IPS-18c (cell line): ENCODE measurements around the gene IRS1.
A peak's percentile ranks its signal among the peaks of the same experiment; 100 is the strongest.
"Not testable (repeated sequence)": the region's sequence is repeated elsewhere in the genome, so short reads cannot be mapped to it uniquely, and the experiment has no call there.

Experiments used
- H3K4me3 ChIP-seq: 2 replicates; pipeline ENCODE4 v1.7.0; 2013; ENCODE audit warnings: low read depth, mild to moderate bottlenecking, low read length, moderate library complexity; ENCODE audit not compliant: insufficient read depth
- H3K9me3 ChIP-seq: one replicate; pipeline ENCODE4 v1.6.1; 2013; ENCODE audit warnings: mild to moderate bottlenecking, low read length, moderate library complexity; ENCODE audit not compliant: control insufficient read depth, insufficient read depth

IRS1 gene

GRCh38 chr2:226799211-226799975 is at the start of gene IRS1:
IRS1 (minus strand) TSS chr2:226799820; CDS start chr2:226798738, 1,082 bp downstream.
- peaks cover 2% of the 10 kb centered on the region for H3K9me3 ChIP-seq
- H3K4me3 ChIP-seq = peak within 1 kb of the TSS; percentile 81

GRCh38 chr2:226849349-226849748 is 49.7 kb upstream of the IRS1 start:
- H3K9me3 ChIP-seq = no peaks in the 10 kb centered on the region

GRCh38 chr2:226847511-226847910 is 47.9 kb upstream of the IRS1 start:
- no peak overlapping the region for H3K4me3 ChIP-seq
- H3K9me3 ChIP-seq = no peaks in the 10 kb centered on the region

More at GRCh38 chr2:226849349-226849748, 49.7 kb upstream of the IRS1 start:
- H3K4me3 ChIP-seq = no peak overlapping the region

GRCh38 chr2:226847090-226847489 is 47.5 kb upstream of the IRS1 start:
- no peak overlapping the region for H3K4me3 ChIP-seq
- no peaks in the 10 kb centered on the region for H3K9me3 ChIP-seq

GRCh38 chr2:226845386-226846116 is 45.9 kb upstream of the IRS1 start:
- H3K9me3 ChIP-seq = peaks cover 2% of the 10 kb centered on the region
- no peak overlapping the region for H3K4me3 ChIP-seq

- H3K4me3 ChIP-seq, H3K9me3 ChIP-seq: not testable (repeated sequence)
Measured at GRCh38 chr2:226843001-226843400, 43.4 kb upstream of the IRS1 start.

GRCh38 chr2:226839951-226840350 is 40.3 kb upstream of the IRS1 start:
- Histone ChIP-seq H3K4me3 (no peak overlapping the region), H3K9me3 (peaks cover 2% of the 10 kb centered on the region)

- H3K9me3 ChIP-seq = peaks cover 2% of the 10 kb centered on the region
- no peak overlapping the region for H3K4me3 ChIP-seq
Measured at GRCh38 chr2:226839161-226839560, 39.5 kb upstream of the IRS1 start.

GRCh38 chr2:226838722-226839121 is 39.1 kb upstream of the IRS1 start:
- peaks cover 2% of the 10 kb centered on the region for H3K9me3 ChIP-seq
- no peak overlapping the region for H3K4me3 ChIP-seq

- Histone ChIP-seq H3K9me3 (peaks cover 2% of the 10 kb centered on the region), H3K4me3 (no peak overlapping the region)
Measured at GRCh38 chr2:226837787-226838603, 38.4 kb upstream of the IRS1 start.

GRCh38 chr2:226837334-226837733 is 37.7 kb upstream of the IRS1 start:
- no peak overlapping the region for H3K4me3 ChIP-seq

GRCh38 chr2:226836548-226836885 is 36.9 kb upstream of the IRS1 start:
- peak overlapping the region; percentile 75 for H3K4me3 ChIP-seq
- H3K9me3 ChIP-seq = no peaks in the 10 kb centered on the region

More at GRCh38 chr2:226837334-226837733, 37.7 kb upstream of the IRS1 start:
- peaks cover 2% of the 10 kb centered on the region for H3K9me3 ChIP-seq

GRCh38 chr2:226835796-226836547 is 36.4 kb upstream of the IRS1 start, which contains the start of gene RHBDD1:
RHBDD1 (plus strand) TSS chr2:226836054; CDS start chr2:226864694, 28,640 bp downstream.
- Histone ChIP-seq H3K9me3 (no peaks in the 10 kb centered on the region), H3K4me3 (peak within 1 kb of the TSS; percentile 75)

GRCh38 chr2:226835420-226835795 is 35.8 kb upstream of the IRS1 start:
- Histone ChIP-seq H3K4me3 (peak overlapping the region; percentile 50), H3K9me3 (no peaks in the 10 kb centered on the region)

GRCh38 chr2:226834880-226835279 is 35.3 kb upstream of the IRS1 start:
- H3K4me3 ChIP-seq = not testable (repeated sequence)

GRCh38 chr2:226832061-226832460 is 32.4 kb upstream of the IRS1 start:
- H3K4me3 ChIP-seq = no peak overlapping the region

More at GRCh38 chr2:226834880-226835279, 35.3 kb upstream of the IRS1 start:
- not testable (repeated sequence) for H3K9me3 ChIP-seq

GRCh38 chr2:226831266-226831665 is 31.6 kb upstream of the IRS1 start:
- Histone ChIP-seq H3K4me3 (no peak overlapping the region), H3K9me3 (no peaks in the 10 kb centered on the region)

More at GRCh38 chr2:226832061-226832460, 32.4 kb upstream of the IRS1 start:
- H3K9me3 ChIP-seq = no peaks in the 10 kb centered on the region
